HEK293T (cell line): ENCODE results near the gene GTF2H1.

Experiments used
- BHLHE40 ChIP-seq: fragments of 450-650 bp; IDR thresholded peaks from 2 replicates; pipeline ENCODE4 v1.6.1; 2016; ENCODE audit warnings: mild to moderate bottlenecking, moderate library complexity, borderline replicate concordance
- ELF4 ChIP-seq: fragments of 450-650 bp; IDR thresholded peaks from 2 replicates; pipeline ENCODE4 v1.6.1; 2017; ENCODE audit warnings: antibody characterized with exemption
- FOXA1 ChIP-seq: fragments of 450-650 bp; IDR thresholded peaks from 2 replicates; pipeline ENCODE4 v1.6.1; 2016; ENCODE audit warnings: mild to moderate bottlenecking
- FOXK2 ChIP-seq: fragments of 450-650 bp; IDR thresholded peaks from 2 replicates; pipeline ENCODE4 v1.6.1; 2016; ENCODE audit warnings: mild to moderate bottlenecking
- FOXM1 ChIP-seq: fragments of 450-650 bp; IDR thresholded peaks from 2 replicates; pipeline ENCODE4 v1.6.1; 2017; ENCODE audit warnings: mild to moderate bottlenecking, borderline replicate concordance
- ZNF384 ChIP-seq: fragments of 450-650 bp; IDR thresholded peaks from 2 replicates; pipeline ENCODE4 v1.6.1; 2016

GRCh38 chr11:18332891-18333290 is 10.5 kb downstream of the GTF2H1 start:
- TF ChIP-seq FOXM1 (no peak), FOXA1 (no peak), ZNF384 (no peak), BHLHE40 (no peak), ELF4 (no peak), FOXK2 (no peak)
